HL-60 (cell line): ENCODE measurements around the gene AGAP3.

ENCODE experiments used
- CTCF ChIP-seq: IDR thresholded peaks from one replicate; pipeline ENCODE4 v1.5.1; 2011; ENCODE audit warnings: low read length, control low read depth, inconsistent platforms; ENCODE audit not compliant: insufficient read depth
- REST ChIP-seq: IDR thresholded peaks from 2 replicates; pipeline ENCODE4 v1.6.1; 2012; ENCODE audit warnings: low read depth; ENCODE audit not compliant: insufficient replicate concordance
- SPI1 ChIP-seq: IDR thresholded peaks from 2 replicates; pipeline ENCODE4 v1.6.1; 2012; ENCODE audit warnings: low read depth, mild to moderate bottlenecking, borderline replicate concordance

DNA sequence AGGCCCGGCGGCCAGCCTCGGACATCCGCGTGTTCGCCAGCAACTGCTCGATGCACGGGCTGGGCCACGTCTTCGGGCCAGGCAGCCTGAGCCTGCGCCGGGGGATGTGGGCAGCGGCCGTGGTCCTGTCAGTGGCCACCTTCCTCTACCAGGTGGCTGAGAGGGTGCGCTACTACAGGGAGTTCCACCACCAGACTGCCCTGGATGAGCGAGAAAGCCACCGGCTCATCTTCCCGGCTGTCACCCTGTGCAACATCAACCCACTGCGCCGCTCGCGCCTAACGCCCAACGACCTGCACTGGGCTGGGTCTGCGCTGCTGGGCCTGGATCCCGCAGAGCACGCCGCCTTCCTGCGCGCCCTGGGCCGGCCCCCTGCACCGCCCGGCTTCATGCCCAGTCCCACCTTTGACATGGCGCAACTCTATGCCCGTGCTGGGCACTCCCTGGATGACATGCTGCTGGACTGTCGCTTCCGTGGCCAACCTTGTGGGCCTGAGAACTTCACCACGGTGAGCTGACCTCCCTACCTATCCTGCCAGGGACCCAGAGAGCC lies 37.3 kb upstream of the AGAP3 start:
- TF ChIP-seq CTCF, result no peak
- TF ChIP-seq REST, result no peak
- no peak for TF ChIP-seq SPI1
